HCT116 (cell line): ENCODE results near the gene GPR157. TPM values are rescaled to one million over a fixed set of nuclear protein-coding genes. Genes with fewer than 3 reads are reported as not detected.

Experiments
- ATAC-seq: fragments of 200-7000 bp; cut with Tn5 transposase; 2 replicates; pipeline ENCODE4 v1.9.1; 2020; ENCODE audit warnings: mild to moderate bottlenecking, moderate library complexity
- BruUV-seq: library from RNA; stranded (reverse); fragments of 400-500 nt; replicated peaks from 2 replicates; lab custom pipeline; 2021; lab: Mats Ljungman, UMichigan
- CTCF ChIA-PET: fragments of 300-600 bp; sonication (Branson Sonifier 250); formaldehyde crosslinking; loops from one replicate; lab custom pipeline; 2021; ENCODE audit warnings: antibody characterized with exemption; lab: Charles Lee
- POLR2A ChIA-PET: fragments of 300-600, 350-600 bp; sonication (Branson Sonifier 250); formaldehyde crosslinking; loops from one replicate; lab custom pipeline; 2021; ENCODE audit warnings: antibody characterized with exemption; lab: Charles Lee
- RAD21 ChIA-PET, 2 experiments: fragments of 300-600 bp; sonication (Branson Sonifier 250); formaldehyde crosslinking; loops; one replicate each; lab custom pipeline; 2023; ENCODE audit warnings: low total read pairs in 2 of 2; ENCODE audit not compliant: uncharacterized antibody in 2 of 2, unreplicated experiment in 2 of 2, low non-redundant PET in 1 of 2; lab: Charles Lee
- DNase-seq: peaks from one replicate; pipeline ENCODE4 v3.0.0-alpha.2; 2010; ENCODE audit warnings: low read depth, low spot score
- H2AFZ ChIP-seq: fragments of 200-600 bp; shearing (Covaris generic), sonication (generic); 2 replicates; pipeline ENCODE4 v1.6.1; 2017; ENCODE audit warnings: low read depth, mixed run types, mixed read lengths, antibody characterized with exemption, low read length; ENCODE audit not compliant: poor library complexity, severe bottlenecking
- H3K27ac ChIP-seq: 2 replicates; pipeline ENCODE4 v1.5.1; 2012; ENCODE audit warnings: low read depth, low read length
- H3K27me3 ChIP-seq: fragments of 200-600 bp; sonication (generic); 2 replicates; pipeline ENCODE4 v1.6.1; 2016; ENCODE audit warnings: mixed run types, low read length, mixed read lengths; ENCODE audit not compliant: insufficient read depth
- H3K36me3 ChIP-seq, 2 experiments: fragments of 200-500 bp in 1 of 2; fragments of 200-600 bp in 1 of 2; sonication (Bioruptor generic) in 1 of 2; sonication (generic) in 1 of 2; 2 replicates each; pipeline versions ENCODE4 v1.5.1 to v1.6.1; 2014 to 2016; ENCODE audit warnings: low read length in 2 of 2, inconsistent platforms in 1 of 2, mixed read lengths in 1 of 2, mixed run types in 1 of 2; ENCODE audit not compliant: insufficient read depth in 2 of 2, control insufficient read depth in 1 of 2
- H3K4me1 ChIP-seq, 2 experiments: fragments of 200-600 bp in 1 of 2; sonication (generic) in 1 of 2; 2 replicates each; pipeline versions ENCODE4 v1.5.1 to v1.6.1; 2012 to 2017; ENCODE audit warnings: low read length in 2 of 2, inconsistent platforms in 1 of 2, mild to moderate bottlenecking in 1 of 2, mixed read lengths in 1 of 2, mixed run types in 1 of 2, moderate library complexity in 1 of 2; ENCODE audit not compliant: insufficient read depth in 2 of 2, control insufficient read depth in 1 of 2
- H3K4me2 ChIP-seq: fragments of 200-600 bp; sonication (generic); 2 replicates; pipeline ENCODE4 v1.6.1; 2017; ENCODE audit warnings: mixed run types, low read length, mixed read lengths
- H3K4me3 ChIP-seq, 2 experiments: fragments of 200-600 bp in 1 of 2; sonication (generic) in 1 of 2; replicated peaks in 1 of 2; 2 replicates each; pipeline ENCODE4 v1.5.1; 2011 to 2016; ENCODE audit warnings: low read length in 2 of 2, control low read depth in 1 of 2, low read depth in 1 of 2, mild to moderate bottlenecking in 1 of 2, mixed read lengths in 1 of 2, mixed run types in 1 of 2
- H3K79me2 ChIP-seq: fragments of 200-600 bp; sonication (generic); 2 replicates; pipeline ENCODE4 v1.6.1; 2017; ENCODE audit warnings: mild to moderate bottlenecking, mixed run types, low read length, moderate library complexity, mixed read lengths; ENCODE audit not compliant: insufficient read depth
- H3K9ac ChIP-seq: fragments of 200-600 bp; sonication (generic); 2 replicates; pipeline ENCODE4 v1.6.1; 2016; ENCODE audit warnings: low read length, mixed read lengths
- H3K9me2 ChIP-seq: fragments of 200-600 bp; sonication (generic), shearing (Covaris generic); 2 replicates; pipeline ENCODE4 v1.6.1; 2017; ENCODE audit warnings: mixed run types, mild to moderate bottlenecking, moderate library complexity; ENCODE audit not compliant: insufficient read depth
- H3K9me3 ChIP-seq, 2 experiments: fragments of 200-500 bp in 1 of 2; fragments of 200-600 bp in 1 of 2; sonication (Bioruptor generic) in 1 of 2; sonication (generic) in 1 of 2; 2 replicates each; pipeline ENCODE4 v1.6.1; 2014 to 2017; ENCODE audit warnings: low read length in 2 of 2, mixed read lengths in 2 of 2, inconsistent platforms in 1 of 2, low read depth in 1 of 2, mild to moderate bottlenecking in 1 of 2, mixed run types in 1 of 2, moderate library complexity in 1 of 2; ENCODE audit not compliant: control insufficient read depth in 1 of 2, insufficient read depth in 1 of 2
- H4K20me1 ChIP-seq: fragments of 200-600 bp; sonication (generic), shearing (Covaris generic); 2 replicates; pipeline ENCODE4 v1.6.1; 2017; ENCODE audit warnings: mixed run types, mild to moderate bottlenecking, moderate library complexity; ENCODE audit not compliant: insufficient read depth
- CBX3 ChIP-seq: IDR thresholded peaks from 2 replicates; pipeline ENCODE4 v1.6.1; 2012; ENCODE audit warnings: low read depth
- EZH2phosphoT487 ChIP-seq: fragments of 200-600 bp; IDR thresholded peaks from 2 replicates; pipeline ENCODE4 v1.6.1; 2018; ENCODE audit warnings: antibody characterized with exemption, borderline replicate concordance
- FOSL1 ChIP-seq: IDR thresholded peaks from 2 replicates; pipeline ENCODE4 v1.6.1; 2012; ENCODE audit warnings: low read depth
- POLR2AphosphoS5 ChIP-seq: IDR thresholded peaks from 2 replicates; pipeline ENCODE4 v1.6.1; 2011; ENCODE audit warnings: mild to moderate bottlenecking, low read depth, low read length, moderate library complexity
- RAD21 ChIP-seq: IDR thresholded peaks from 2 replicates; pipeline ENCODE4 v1.6.1; 2012; ENCODE audit warnings: low read depth, mild to moderate bottlenecking
- SP1 ChIP-seq: IDR thresholded peaks from 2 replicates; pipeline ENCODE4 v1.6.1; 2012; ENCODE audit warnings: low read depth
- YY1 ChIP-seq: IDR thresholded peaks from 2 replicates; pipeline ENCODE4 v1.6.1; 2011; ENCODE audit warnings: low read length, low read depth, moderate library complexity, mild to moderate bottlenecking; ENCODE audit not compliant: insufficient replicate concordance; ENCODE audit errors: extremely low read depth
- intact Hi-C: fragments of 100-400 bp; cut with micrococcal nuclease; formaldehyde crosslinking; loops from 2 replicates; pipeline ENCODE4 v1.10.0; 2022
- total RNA-seq: library from RNA; stranded (reverse); gene quantifications from one replicate; pipeline ENCODE4 v1.2.1, GENCODE V29; 2021; ENCODE audit not compliant: unreplicated experiment
- TF ChIP-seq, protein P1 (sequence below): IDR thresholded peaks from 2 replicates; pipeline ENCODE4 v1.6.1; 2011; ENCODE audit warnings: mild to moderate bottlenecking, low read length, moderate library complexity; ENCODE audit not compliant: insufficient replicate concordance; ENCODE audit errors: extremely low read depth
- TF ChIP-seq, protein P2 (sequence below), 3 experiments: fragments of 200-600 bp in 1 of 3; sonication (generic) in 1 of 3; IDR thresholded peaks in 2 of 3; conservative IDR thresholded peaks in 1 of 3; 2 replicates each; pipeline ENCODE4 v1.5.1; 2012 to 2017; ENCODE audit warnings: low read depth in 2 of 3, low read length in 2 of 3, antibody characterized with exemption in 1 of 3, borderline replicate concordance in 1 of 3, control low read depth in 1 of 3, mild to moderate bottlenecking in 1 of 3, mixed read lengths in 1 of 3, mixed run types in 1 of 3, moderate library complexity in 1 of 3; ENCODE audit not compliant: insufficient read depth in 1 of 3
- TF ChIP-seq, protein P3 (sequence below): IDR thresholded peaks from 2 replicates; pipeline ENCODE4 v1.6.1; 2012
- TF ChIP-seq, protein P4 (sequence below): IDR thresholded peaks from 2 replicates; pipeline ENCODE4 v1.6.1; 2012; ENCODE audit warnings: low read depth

The GPR157 gene
- total RNA-seq, 1 experiment from 2014 or later = 7.7 TPM

DNA sequence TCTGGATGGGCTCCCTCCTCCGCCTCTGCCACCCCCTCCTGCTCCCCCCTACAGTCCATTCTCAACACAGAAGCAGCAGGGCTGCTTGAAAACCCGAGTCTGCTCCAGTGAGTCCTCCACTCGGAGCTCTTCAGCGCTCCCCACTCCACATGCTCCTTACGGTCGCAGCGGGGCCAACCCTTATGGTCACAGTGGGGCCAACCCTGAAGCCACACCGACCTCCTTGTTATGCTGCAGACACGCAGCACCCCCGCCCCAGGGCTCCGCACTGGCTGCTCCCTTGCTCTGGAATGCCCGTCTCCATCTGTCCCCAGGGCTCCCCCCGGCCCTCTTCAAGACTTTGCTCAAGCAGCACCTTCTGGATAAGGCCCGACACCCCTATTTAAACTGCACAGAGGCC lies 22.6 kb downstream of the GPR157 start:
- peaks cover 0 to 3% of the 10 kb centered on the region in 2 experiments; a peak in 2 of 4 replicates for H3K36me3 ChIP-seq
- RAD21 ChIA-PET = no interaction called here
- no peak for DNase-seq
- POLR2A ChIA-PET = no interaction called here
- intact Hi-C loops = no loop called here
- BruUV-seq = no TSS peak
- H3K27ac ChIP-seq = no peak overlapping the region
- no peaks in the 10 kb centered on the region for H3K9me2 ChIP-seq
- no peaks in the 10 kb centered on the region for H3K27me3 ChIP-seq
- H3K4me2 ChIP-seq = no peak overlapping the region
- H3K4me3 ChIP-seq = no peak overlapping the region
- no peak overlapping the region for H2AFZ ChIP-seq
- H3K9ac ChIP-seq = no peak overlapping the region
- ATAC-seq = no peak
- no peaks in the 10 kb centered on the region for H4K20me1 ChIP-seq
- H3K9me3 ChIP-seq = no peaks in the 10 kb centered on the region
- CTCF ChIA-PET = no interaction called here
- H3K79me2 ChIP-seq = no peaks in the 10 kb centered on the region
- TF ChIP-seq, protein P1, sequence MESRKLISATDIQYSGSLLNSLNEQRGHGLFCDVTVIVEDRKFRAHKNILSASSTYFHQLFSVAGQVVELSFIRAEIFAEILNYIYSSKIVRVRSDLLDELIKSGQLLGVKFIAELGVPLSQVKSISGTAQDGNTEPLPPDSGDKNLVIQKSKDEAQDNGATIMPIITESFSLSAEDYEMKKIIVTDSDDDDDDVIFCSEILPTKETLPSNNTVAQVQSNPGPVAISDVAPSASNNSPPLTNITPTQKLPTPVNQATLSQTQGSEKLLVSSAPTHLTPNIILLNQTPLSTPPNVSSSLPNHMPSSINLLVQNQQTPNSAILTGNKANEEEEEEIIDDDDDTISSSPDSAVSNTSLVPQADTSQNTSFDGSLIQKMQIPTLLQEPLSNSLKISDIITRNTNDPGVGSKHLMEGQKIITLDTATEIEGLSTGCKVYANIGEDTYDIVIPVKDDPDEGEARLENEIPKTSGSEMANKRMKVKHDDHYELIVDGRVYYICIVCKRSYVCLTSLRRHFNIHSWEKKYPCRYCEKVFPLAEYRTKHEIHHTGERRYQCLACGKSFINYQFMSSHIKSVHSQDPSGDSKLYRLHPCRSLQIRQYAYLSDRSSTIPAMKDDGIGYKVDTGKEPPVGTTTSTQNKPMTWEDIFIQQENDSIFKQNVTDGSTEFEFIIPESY = no peak
- no peak for TF ChIP-seq POLR2AphosphoS5
- TF ChIP-seq, protein P2, sequence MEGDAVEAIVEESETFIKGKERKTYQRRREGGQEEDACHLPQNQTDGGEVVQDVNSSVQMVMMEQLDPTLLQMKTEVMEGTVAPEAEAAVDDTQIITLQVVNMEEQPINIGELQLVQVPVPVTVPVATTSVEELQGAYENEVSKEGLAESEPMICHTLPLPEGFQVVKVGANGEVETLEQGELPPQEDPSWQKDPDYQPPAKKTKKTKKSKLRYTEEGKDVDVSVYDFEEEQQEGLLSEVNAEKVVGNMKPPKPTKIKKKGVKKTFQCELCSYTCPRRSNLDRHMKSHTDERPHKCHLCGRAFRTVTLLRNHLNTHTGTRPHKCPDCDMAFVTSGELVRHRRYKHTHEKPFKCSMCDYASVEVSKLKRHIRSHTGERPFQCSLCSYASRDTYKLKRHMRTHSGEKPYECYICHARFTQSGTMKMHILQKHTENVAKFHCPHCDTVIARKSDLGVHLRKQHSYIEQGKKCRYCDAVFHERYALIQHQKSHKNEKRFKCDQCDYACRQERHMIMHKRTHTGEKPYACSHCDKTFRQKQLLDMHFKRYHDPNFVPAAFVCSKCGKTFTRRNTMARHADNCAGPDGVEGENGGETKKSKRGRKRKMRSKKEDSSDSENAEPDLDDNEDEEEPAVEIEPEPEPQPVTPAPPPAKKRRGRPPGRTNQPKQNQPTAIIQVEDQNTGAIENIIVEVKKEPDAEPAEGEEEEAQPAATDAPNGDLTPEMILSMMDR (IDR thresholded peaks at IDR 0.05 in 2 of 3, conservative IDR thresholded peaks at IDR 0.05 in 1 of 3; ENCODE audit: borderline replicate concordance in 1 of 3, insufficient read depth in 1 of 3, low read depth in 2 of 3, low read length in 2 of 3) = no peak
- no peak for TF ChIP-seq YY1
- TF ChIP-seq, protein P3, sequence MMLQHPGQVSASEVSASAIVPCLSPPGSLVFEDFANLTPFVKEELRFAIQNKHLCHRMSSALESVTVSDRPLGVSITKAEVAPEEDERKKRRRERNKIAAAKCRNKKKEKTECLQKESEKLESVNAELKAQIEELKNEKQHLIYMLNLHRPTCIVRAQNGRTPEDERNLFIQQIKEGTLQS = no peak
- no peak for TF ChIP-seq FOSL1
- no peak for TF ChIP-seq SP1
- TF ChIP-seq CBX3 = no peak
- no peak for TF ChIP-seq RAD21
- TF ChIP-seq, protein P4, sequence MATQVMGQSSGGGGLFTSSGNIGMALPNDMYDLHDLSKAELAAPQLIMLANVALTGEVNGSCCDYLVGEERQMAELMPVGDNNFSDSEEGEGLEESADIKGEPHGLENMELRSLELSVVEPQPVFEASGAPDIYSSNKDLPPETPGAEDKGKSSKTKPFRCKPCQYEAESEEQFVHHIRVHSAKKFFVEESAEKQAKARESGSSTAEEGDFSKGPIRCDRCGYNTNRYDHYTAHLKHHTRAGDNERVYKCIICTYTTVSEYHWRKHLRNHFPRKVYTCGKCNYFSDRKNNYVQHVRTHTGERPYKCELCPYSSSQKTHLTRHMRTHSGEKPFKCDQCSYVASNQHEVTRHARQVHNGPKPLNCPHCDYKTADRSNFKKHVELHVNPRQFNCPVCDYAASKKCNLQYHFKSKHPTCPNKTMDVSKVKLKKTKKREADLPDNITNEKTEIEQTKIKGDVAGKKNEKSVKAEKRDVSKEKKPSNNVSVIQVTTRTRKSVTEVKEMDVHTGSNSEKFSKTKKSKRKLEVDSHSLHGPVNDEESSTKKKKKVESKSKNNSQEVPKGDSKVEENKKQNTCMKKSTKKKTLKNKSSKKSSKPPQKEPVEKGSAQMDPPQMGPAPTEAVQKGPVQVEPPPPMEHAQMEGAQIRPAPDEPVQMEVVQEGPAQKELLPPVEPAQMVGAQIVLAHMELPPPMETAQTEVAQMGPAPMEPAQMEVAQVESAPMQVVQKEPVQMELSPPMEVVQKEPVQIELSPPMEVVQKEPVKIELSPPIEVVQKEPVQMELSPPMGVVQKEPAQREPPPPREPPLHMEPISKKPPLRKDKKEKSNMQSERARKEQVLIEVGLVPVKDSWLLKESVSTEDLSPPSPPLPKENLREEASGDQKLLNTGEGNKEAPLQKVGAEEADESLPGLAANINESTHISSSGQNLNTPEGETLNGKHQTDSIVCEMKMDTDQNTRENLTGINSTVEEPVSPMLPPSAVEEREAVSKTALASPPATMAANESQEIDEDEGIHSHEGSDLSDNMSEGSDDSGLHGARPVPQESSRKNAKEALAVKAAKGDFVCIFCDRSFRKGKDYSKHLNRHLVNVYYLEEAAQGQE = no peak
- no peak for TF ChIP-seq EZH2phosphoT487
- TF ChIP-seq, all 23 proteins: peak for 0
- peaks cover 0 to 3% of the 10 kb centered on the region in 2 experiments; a peak in 2 of 4 replicates for H3K4me1 ChIP-seq
